HG03442 (cell line): ENCODE results near the gene AGPS.

Source experiments
- ATAC-seq: cut with Tn5 transposase; IDR thresholded peaks from one replicate; pipeline ENCODE4 v1.9.1; 2021; ENCODE audit warnings: mild to moderate bottlenecking, moderate library complexity; ENCODE audit not compliant: unreplicated experiment

AGPS gene

GRCh38 chr2:177520324-177520723, 127.8 kb downstream of the AGPS start:
- no peak for ATAC-seq

- no peak for ATAC-seq
Measured at GRCh38 chr2:177523781-177524180, 131.2 kb downstream of the AGPS start.

GRCh38 chr2:177525351-177525924, 132.9 kb downstream of the AGPS start:
- ATAC-seq = no peak

GRCh38 chr2:177528351-177528933, 135.9 kb downstream of the AGPS start:
- no peak for ATAC-seq

- ATAC-seq = no peak
Measured at GRCh38 chr2:177529166-177529565, 136.6 kb downstream of the AGPS start.

GRCh38 chr2:177530561-177530960, 138.0 kb downstream of the AGPS start:
- no peak for ATAC-seq

GRCh38 chr2:177531706-177532105, 139.1 kb downstream of the AGPS start:
- ATAC-seq = no peak

- ATAC-seq = no peak
Measured at GRCh38 chr2:177532567-177532966, 140.0 kb downstream of the AGPS start.

GRCh38 chr2:177533253-177533652, 140.7 kb downstream of the AGPS start:
- ATAC-seq = no peak

GRCh38 chr2:177535000-177535399, 142.4 kb downstream of the AGPS start:
- ATAC-seq = no peak

GRCh38 chr2:177535958-177536504, 143.5 kb downstream of the AGPS start:
- ATAC-seq = no peak

GRCh38 chr2:177537213-177537612, 144.6 kb downstream of the AGPS start:
- no peak for ATAC-seq

GRCh38 chr2:177537636-177538035, 145.1 kb downstream of the AGPS start:
- ATAC-seq = no peak

- ATAC-seq = no peak
Measured at GRCh38 chr2:177538323-177538722, 145.8 kb downstream of the AGPS start.

- ATAC-seq = no peak
Measured at GRCh38 chr2:177540283-177540682, 147.7 kb downstream of the AGPS start.

- ATAC-seq = no peak
Measured at GRCh38 chr2:177541258-177541991, 148.9 kb downstream of the AGPS start.

GRCh38 chr2:177542396-177542795, 149.8 kb downstream of the AGPS start:
- no peak for ATAC-seq

GRCh38 chr2:177543007-177543760, 150.6 kb downstream of the AGPS start:
- no peak for ATAC-seq

- no peak for ATAC-seq
Measured at GRCh38 chr2:177545143-177545542, 152.6 kb downstream of the AGPS start.

GRCh38 chr2:177545981-177546585, 153.5 kb downstream of the AGPS start:
- no peak for ATAC-seq

- peak; percentile 95 for ATAC-seq
Measured at GRCh38 chr2:177547122-177547521, 154.5 kb downstream of the AGPS start.
